Brain microvascular endothelial cell (primary cell): Measurements from ENCODE around the gene PFDN1.

Experiments used
- DNase-seq: peaks from one replicate; pipeline ENCODE4 v3.0.0-alpha.2; 2020
- H3K27ac ChIP-seq: fragments of 250-450 bp; sonication (Bioruptor Pico); 2 replicates; pipeline ENCODE4 v1.5.1; 2020; ENCODE audit warnings: mild to moderate bottlenecking, moderate library complexity
- H3K27me3 ChIP-seq: fragments of 250-450 bp; sonication (Bioruptor Pico); replicated peaks from 2 replicates; pipeline ENCODE4 v1.5.1; 2020; ENCODE audit warnings: mild to moderate bottlenecking
- H3K36me3 ChIP-seq: fragments of 250-450 bp; sonication (Bioruptor Pico); replicated peaks from 2 replicates; pipeline ENCODE4 v1.5.1; 2020; ENCODE audit warnings: mild to moderate bottlenecking
- H3K4me3 ChIP-seq: 2 replicates; pipeline ENCODE4 v1.5.1; 2011; ENCODE audit warnings: low read depth, mild to moderate bottlenecking, control low read depth, low read length, moderate library complexity
- CTCF ChIP-seq: IDR thresholded peaks from 2 replicates; pipeline ENCODE4 v1.5.1; 2011; ENCODE audit warnings: low read depth, mild to moderate bottlenecking, moderate library complexity, low read length, control low read depth, inconsistent platforms; ENCODE audit errors: missing control alignments
- in situ Hi-C: cut with HindIII; loops from 2 replicates; pipeline ENCODE4 v1.10.0; 2017; ENCODE audit warnings: low sequenced_read_pairs, low pct_ligation_motif_present

Gene PFDN1

GRCh38 chr5:140341591-140341990 is 38.7 kb upstream of the PFDN1 start:
- TF ChIP-seq CTCF = no peak
- no peaks in the 10 kb centered on the region for H3K27me3 ChIP-seq
- in situ Hi-C loops = no loop called here
- H3K36me3 ChIP-seq = peaks cover 59% of the 10 kb centered on the region
- H3K27ac ChIP-seq = no peak overlapping the region
- no peak for DNase-seq
- no peak overlapping the region for H3K4me3 ChIP-seq

GRCh38 chr5:140340605-140341121 is 37.8 kb upstream of the PFDN1 start:
- Histone ChIP-seq H3K27me3 (no peaks in the 10 kb centered on the region), H3K36me3 (peaks cover 67% of the 10 kb centered on the region), H3K4me3 (no peak overlapping the region), H3K27ac (no peak overlapping the region)
- no peak for DNase-seq
- no peak for TF ChIP-seq CTCF
- in situ Hi-C loops = no loop called here

- no peak for TF ChIP-seq CTCF
- peaks cover 72% of the 10 kb centered on the region for H3K36me3 ChIP-seq
- DNase-seq = no peak
- no peak overlapping the region for H3K27ac ChIP-seq
- in situ Hi-C loops = no loop called here
- H3K4me3 ChIP-seq = no peak overlapping the region
- H3K27me3 ChIP-seq = no peaks in the 10 kb centered on the region
Measured at GRCh38 chr5:140339636-140340035, 36.7 kb upstream of the PFDN1 start.

GRCh38 chr5:140338908-140339307 is 36.0 kb upstream of the PFDN1 start:
- Histone ChIP-seq H3K27me3 (no peaks in the 10 kb centered on the region), H3K36me3 (peaks cover 78% of the 10 kb centered on the region), H3K27ac (no peak overlapping the region), H3K4me3 (no peak overlapping the region)
- in situ Hi-C loops = no loop called here
- no peak for TF ChIP-seq CTCF
- DNase-seq = no peak

- in situ Hi-C loops = no loop called here
- Histone ChIP-seq H3K27ac (no peak overlapping the region), H3K36me3 (peaks cover 78% of the 10 kb centered on the region), H3K27me3 (no peaks in the 10 kb centered on the region), H3K4me3 (no peak overlapping the region)
- no peak for DNase-seq
- no peak for TF ChIP-seq CTCF
Measured at GRCh38 chr5:140338336-140338735, 35.4 kb upstream of the PFDN1 start.

GRCh38 chr5:140337880-140338279 is 35.0 kb upstream of the PFDN1 start:
- in situ Hi-C loops = no loop called here
- H3K27ac ChIP-seq = no peak overlapping the region
- peaks cover 79% of the 10 kb centered on the region for H3K36me3 ChIP-seq
- DNase-seq = no peak
- no peak overlapping the region for H3K4me3 ChIP-seq
- H3K27me3 ChIP-seq = no peaks in the 10 kb centered on the region
- TF ChIP-seq CTCF = no peak
